SK-N-MC (cell line): ENCODE measurements around the gene BAZ1B.

ENCODE experiments used
- EZH2 ChIP-seq: fragments of 200-600 bp; sonication (generic); IDR thresholded peaks from one replicate; pipeline ENCODE4 v1.6.1; 2017; ENCODE audit warnings: antibody characterized with exemption
- FOXP2 ChIP-seq: optimal IDR thresholded peaks from 2 replicates; pipeline ENCODE3; 2011; ENCODE audit warnings: mild to moderate bottlenecking, moderate library complexity; ENCODE audit not compliant: insufficient read depth; ENCODE audit errors: extremely low read length, control extremely low read depth
- POLR2AphosphoS5 ChIP-seq: IDR thresholded peaks from 2 replicates; pipeline ENCODE4 v1.6.1; 2012; ENCODE audit warnings: mild to moderate bottlenecking, low read depth, low read length, borderline replicate concordance

DNA sequence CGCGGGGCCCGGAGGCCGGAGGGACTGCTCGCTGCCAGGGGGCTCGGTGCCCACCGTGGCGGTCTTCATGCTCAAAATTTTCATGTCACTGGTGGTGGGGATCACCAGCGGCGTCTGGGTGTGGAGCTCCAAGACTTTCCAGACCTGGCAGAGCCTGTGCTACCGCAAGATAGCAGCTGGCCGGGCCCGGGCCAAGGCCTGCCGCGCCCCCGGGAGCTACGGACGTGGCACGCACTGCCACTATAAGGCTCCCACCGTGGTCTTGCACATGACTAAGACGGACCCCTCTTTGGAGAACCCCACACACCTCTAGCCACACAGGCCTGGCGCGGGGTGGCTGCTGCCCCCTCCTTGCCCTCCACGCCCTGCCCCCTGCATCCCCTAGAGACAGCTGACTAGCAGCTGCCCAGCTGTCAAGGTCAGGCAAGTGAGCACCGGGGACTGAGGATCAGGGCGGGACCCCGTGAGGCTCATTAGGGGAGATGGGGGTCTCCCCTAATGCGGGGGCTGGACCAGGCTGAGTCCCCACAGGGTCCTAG is 86.6 kb downstream of the BAZ1B start:
- TF ChIP-seq POLR2AphosphoS5 (no peak), EZH2 (no peak), FOXP2 (no peak)
